Measurements from ENCODE around the gene AAMDC.
"Not testable (repeated sequence)": the region's sequence is repeated elsewhere in the genome, so short reads cannot be mapped to it uniquely, and the experiment has no call there.

Gene AAMDC

DNA sequence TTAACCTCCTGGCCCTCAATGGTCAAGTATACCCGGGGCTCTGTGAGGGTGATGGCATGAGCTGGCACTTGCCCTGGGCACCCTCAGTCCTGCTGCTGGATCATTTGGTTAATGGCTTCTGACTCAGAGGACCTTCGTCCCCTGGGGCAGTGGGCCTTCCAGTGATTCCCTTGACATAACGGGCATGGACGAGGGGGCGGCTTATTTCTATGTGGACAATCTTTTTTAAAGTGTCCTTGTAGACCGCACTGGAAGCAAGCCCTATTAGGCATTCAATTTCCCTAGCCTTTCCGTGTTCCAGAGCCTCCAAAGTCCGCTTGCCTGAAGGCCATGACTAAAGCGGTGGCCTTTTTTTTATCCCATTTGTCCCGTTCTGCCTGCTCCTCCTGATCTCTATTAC is 40.5 kb downstream of the AAMDC start:
- not testable (repeated sequence) for H3K27me3 ChIP-seq (ENCODE audit: control insufficient read depth, insufficient read depth, low read length); H3K9me3 ChIP-seq (ENCODE audit: control insufficient read depth, insufficient read depth, low read depth, low read length); H3K36me3 ChIP-seq (ENCODE audit: control insufficient read depth, insufficient read depth, low read length); H3K4me3 ChIP-seq (ENCODE audit: low read depth, low read length); H3K4me1 ChIP-seq (ENCODE audit: control insufficient read depth, insufficient read depth, low read length); H3K27ac ChIP-seq (ENCODE audit: low read depth, low read length); H3K9ac ChIP-seq (ENCODE audit: low read length)

DNA sequence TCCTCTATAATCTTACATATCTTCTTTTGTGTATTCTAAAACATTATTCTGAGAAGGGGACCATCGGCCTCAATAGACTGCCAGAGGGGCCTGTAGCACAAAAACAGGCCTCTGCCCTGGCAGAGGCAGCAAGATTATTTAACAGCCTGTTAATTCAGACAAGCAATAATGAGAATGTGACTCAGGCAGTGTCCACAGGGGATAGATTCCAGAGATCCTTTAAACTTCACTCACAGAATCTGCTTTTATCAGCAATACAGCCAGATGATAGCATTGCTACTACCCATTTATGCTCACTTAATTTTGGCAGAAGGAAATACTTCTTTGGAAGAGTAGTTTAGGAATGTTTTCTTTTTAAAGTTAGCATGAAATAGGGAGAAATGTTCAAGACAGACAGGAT is 44.9 kb downstream of the AAMDC start:
- Histone ChIP-seq H3K9ac (ENCODE audit: low read length) (no peak overlapping the region), H3K4me3 (ENCODE audit: low read depth, low read length) (no peak overlapping the region), H3K27me3 (ENCODE audit: control insufficient read depth, insufficient read depth, low read length) (no peaks in the 10 kb centered on the region), H3K36me3 (ENCODE audit: control insufficient read depth, insufficient read depth, low read length) (peaks cover 5% of the 10 kb centered on the region), H3K4me1 (ENCODE audit: control insufficient read depth, insufficient read depth, low read length) (no peaks in the 10 kb centered on the region), H3K9me3 (ENCODE audit: control insufficient read depth, insufficient read depth, low read depth, low read length) (no peaks in the 10 kb centered on the region), H3K27ac (ENCODE audit: low read depth, low read length) (no peak overlapping the region)

DNA sequence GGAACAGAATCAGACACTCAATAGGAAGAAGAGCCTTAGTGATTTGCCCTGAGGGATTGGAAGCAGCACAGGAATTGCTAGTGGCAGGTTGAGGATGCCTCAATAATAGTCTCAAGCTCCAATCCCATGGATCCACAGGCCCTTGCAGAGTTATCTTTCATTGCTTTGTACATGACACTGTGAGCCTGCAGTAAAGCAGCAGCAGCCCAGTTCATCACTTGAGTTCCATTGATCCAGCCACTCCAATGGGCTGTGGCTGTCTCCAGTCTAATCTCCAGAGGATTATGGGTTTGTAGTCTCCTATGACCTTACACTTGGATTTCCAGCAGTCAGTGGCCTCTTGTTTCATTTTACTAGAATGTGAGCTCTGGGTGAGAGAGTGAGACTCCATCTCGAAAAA is 45.4 kb downstream of the AAMDC start:
- Histone ChIP-seq H3K9ac (ENCODE audit: low read length) (no peak overlapping the region), H3K4me1 (ENCODE audit: control insufficient read depth, insufficient read depth, low read length) (no peaks in the 10 kb centered on the region), H3K9me3 (ENCODE audit: control insufficient read depth, insufficient read depth, low read depth, low read length) (no peaks in the 10 kb centered on the region), H3K36me3 (ENCODE audit: control insufficient read depth, insufficient read depth, low read length) (peaks cover 6% of the 10 kb centered on the region), H3K4me3 (ENCODE audit: low read depth, low read length) (no peak overlapping the region), H3K27ac (ENCODE audit: low read depth, low read length) (no peak overlapping the region), H3K27me3 (ENCODE audit: control insufficient read depth, insufficient read depth, low read length) (no peaks in the 10 kb centered on the region)

DNA sequence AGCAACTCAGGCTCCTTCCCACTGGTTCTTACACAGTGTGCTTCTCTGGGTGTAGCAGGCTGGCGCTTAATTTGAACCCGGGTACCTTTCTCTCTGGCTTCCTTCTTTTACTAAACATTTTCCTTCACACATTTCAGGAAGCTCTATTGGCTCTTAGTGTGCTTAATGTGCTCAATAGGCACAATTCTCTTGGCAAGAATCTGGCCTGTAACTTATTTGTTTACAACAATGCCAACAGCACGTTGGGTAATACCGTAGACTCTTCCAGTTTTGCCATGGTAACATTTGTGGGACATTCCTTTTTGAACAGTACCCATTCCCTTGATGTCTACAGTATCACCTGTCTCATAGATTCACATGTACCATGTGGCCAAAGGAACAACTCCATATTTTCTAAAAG is 47.8 kb downstream of the AAMDC start:
- Histone ChIP-seq H3K27ac (ENCODE audit: low read depth, low read length) (no peak overlapping the region), H3K9ac (ENCODE audit: low read length) (no peak overlapping the region), H3K4me1 (ENCODE audit: control insufficient read depth, insufficient read depth, low read length) (no peaks in the 10 kb centered on the region), H3K36me3 (ENCODE audit: control insufficient read depth, insufficient read depth, low read length) (peaks cover 16% of the 10 kb centered on the region), H3K9me3 (ENCODE audit: control insufficient read depth, insufficient read depth, low read depth, low read length) (no peaks in the 10 kb centered on the region), H3K27me3 (ENCODE audit: control insufficient read depth, insufficient read depth, low read length) (no peaks in the 10 kb centered on the region), H3K4me3 (ENCODE audit: low read depth, low read length) (no peak overlapping the region)

DNA sequence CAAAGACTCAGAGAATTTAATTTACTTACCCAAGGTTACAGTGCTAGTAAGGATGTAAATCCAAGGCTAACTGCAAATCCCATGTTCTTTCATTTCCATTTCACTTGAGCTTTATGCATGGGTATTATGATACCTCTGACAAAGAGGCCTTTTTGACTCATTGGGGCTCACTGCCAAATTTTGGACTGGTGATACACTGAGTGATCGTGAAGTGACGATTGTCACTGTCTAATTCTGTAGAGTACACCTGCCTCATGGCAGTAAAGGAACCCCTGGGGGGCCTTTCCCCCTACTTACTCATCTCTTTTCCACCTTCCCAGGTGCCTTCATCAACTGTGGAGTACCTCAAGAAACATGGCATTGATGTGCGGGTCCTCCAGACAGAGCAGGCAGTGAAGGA is 50.9 kb downstream of the AAMDC start:
- Histone ChIP-seq H3K9me3 (ENCODE audit: control insufficient read depth, insufficient read depth, low read depth, low read length) (no peaks in the 10 kb centered on the region), H3K27ac (ENCODE audit: low read depth, low read length) (no peak overlapping the region), H3K9ac (ENCODE audit: low read length) (no peak overlapping the region), H3K36me3 (ENCODE audit: control insufficient read depth, insufficient read depth, low read length) (peaks cover 18% of the 10 kb centered on the region), H3K4me3 (ENCODE audit: low read depth, low read length) (no peak overlapping the region), H3K4me1 (ENCODE audit: control insufficient read depth, insufficient read depth, low read length) (0 out of 2 replicates have a peak, but pooled peaks cover 5% of the 10 kb centered on the region), H3K27me3 (ENCODE audit: control insufficient read depth, insufficient read depth, low read length) (no peaks in the 10 kb centered on the region)

DNA sequence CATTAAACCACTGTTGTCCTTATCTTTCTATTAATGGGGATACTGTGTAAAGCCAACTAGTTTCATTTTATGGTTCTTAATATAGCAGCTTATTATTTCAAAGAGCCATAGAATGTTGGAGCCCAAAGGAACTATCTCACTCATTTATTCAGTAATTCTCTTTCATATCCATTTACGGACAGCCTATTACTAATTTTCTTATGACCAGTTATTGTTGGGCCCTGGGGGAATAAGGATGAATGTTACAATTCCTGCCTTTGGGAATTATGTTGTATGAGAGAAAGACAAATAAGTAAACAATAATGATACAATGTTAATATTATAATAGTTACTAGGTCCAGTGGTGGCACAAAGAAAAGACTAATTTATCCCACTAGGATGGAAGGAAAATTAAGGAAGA is 52.4 kb downstream of the AAMDC start:
- Histone ChIP-seq H3K36me3 (ENCODE audit: control insufficient read depth, insufficient read depth, low read length) (peaks cover 23% of the 10 kb centered on the region), H3K9me3 (ENCODE audit: control insufficient read depth, insufficient read depth, low read depth, low read length) (no peaks in the 10 kb centered on the region), H3K27ac (ENCODE audit: low read depth, low read length) (no peak overlapping the region), H3K9ac (ENCODE audit: low read length) (no peak overlapping the region), H3K27me3 (ENCODE audit: control insufficient read depth, insufficient read depth, low read length) (no peaks in the 10 kb centered on the region), H3K4me3 (ENCODE audit: low read depth, low read length) (no peak overlapping the region), H3K4me1 (ENCODE audit: control insufficient read depth, insufficient read depth, low read length) (0 out of 2 replicates have a peak, but pooled peaks cover 5% of the 10 kb centered on the region)

DNA sequence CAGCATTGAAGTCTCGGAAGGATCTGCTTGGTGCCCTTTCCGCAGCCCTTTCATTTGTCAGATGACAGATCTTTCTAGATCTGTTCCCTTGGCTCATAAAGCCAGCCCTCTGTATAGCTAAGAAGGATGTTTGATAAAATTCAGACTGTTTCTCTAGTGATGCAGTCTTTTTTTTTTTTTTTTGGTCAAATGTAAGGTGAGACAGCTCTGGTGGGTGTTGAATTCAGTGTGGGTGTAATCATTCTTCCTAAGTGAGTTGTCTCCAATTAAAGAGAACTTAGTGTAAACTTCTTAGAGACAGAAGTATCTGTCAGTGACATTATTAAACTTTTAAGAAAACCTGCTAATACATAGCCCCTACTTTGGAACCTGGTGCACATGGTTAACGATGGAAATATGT is 53.3 kb downstream of the AAMDC start:
- Histone ChIP-seq H3K27ac (ENCODE audit: low read depth, low read length) (no peak overlapping the region), H3K9me3 (ENCODE audit: control insufficient read depth, insufficient read depth, low read depth, low read length) (no peaks in the 10 kb centered on the region), H3K36me3 (ENCODE audit: control insufficient read depth, insufficient read depth, low read length) (peaks cover 32% of the 10 kb centered on the region), H3K4me1 (ENCODE audit: control insufficient read depth, insufficient read depth, low read length) (0 out of 2 replicates have a peak, but pooled peaks cover 5% of the 10 kb centered on the region), H3K27me3 (ENCODE audit: control insufficient read depth, insufficient read depth, low read length) (no peaks in the 10 kb centered on the region), H3K9ac (ENCODE audit: low read length) (no peak overlapping the region), H3K4me3 (ENCODE audit: low read depth, low read length) (no peak overlapping the region)

DNA sequence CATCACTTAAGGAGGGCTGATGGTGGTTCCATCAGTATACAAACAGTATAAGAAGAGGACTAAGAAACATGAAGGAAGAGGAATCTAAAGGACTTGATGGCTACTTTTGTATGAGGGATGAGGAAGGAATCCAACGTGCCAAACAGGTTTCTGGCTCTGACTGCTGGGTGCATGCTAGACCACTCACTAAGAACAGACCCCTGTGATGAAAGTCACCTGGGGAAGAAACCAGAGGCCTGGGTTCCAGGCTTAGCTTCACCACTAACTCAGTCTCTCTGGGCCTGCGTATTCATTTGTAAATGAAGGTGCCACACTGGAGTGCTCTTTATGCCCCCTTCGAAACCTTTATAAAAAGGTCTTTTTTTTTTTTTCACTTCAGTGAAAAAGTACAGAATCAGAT is 55.1 kb downstream of the AAMDC start:
- Histone ChIP-seq H3K4me1 (ENCODE audit: control insufficient read depth, insufficient read depth, low read length) (0 out of 2 replicates have a peak, but pooled peaks cover 5% of the 10 kb centered on the region), H3K9ac (ENCODE audit: low read length) (no peak overlapping the region), H3K27me3 (ENCODE audit: control insufficient read depth, insufficient read depth, low read length) (no peaks in the 10 kb centered on the region), H3K36me3 (ENCODE audit: control insufficient read depth, insufficient read depth, low read length) (peaks cover 37% of the 10 kb centered on the region), H3K4me3 (ENCODE audit: low read depth, low read length) (no peak overlapping the region), H3K9me3 (ENCODE audit: control insufficient read depth, insufficient read depth, low read depth, low read length) (no peaks in the 10 kb centered on the region), H3K27ac (ENCODE audit: low read depth, low read length) (no peak overlapping the region; the same call in 1 of the 2 replicates)

DNA sequence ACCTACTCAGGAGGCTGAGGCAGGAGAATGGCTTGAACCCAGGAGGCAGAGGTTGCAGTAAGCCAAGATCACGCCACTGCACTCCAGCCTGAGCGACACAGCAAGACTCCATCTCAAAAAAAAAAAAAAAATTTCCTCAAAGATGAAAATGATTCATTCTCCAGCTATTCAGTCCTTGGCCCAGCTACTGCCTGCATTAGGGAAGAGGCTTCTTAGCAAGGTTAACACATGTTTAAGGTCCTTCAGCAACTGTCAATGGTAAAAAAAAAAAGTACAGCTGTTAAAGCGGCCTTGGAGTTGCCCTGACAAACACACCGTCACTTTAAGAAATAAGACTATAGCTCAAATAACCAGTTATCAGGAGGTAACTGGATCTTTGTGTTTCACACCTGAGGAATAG is 57.3 kb downstream of the AAMDC start:
- H3K36me3 ChIP-seq (ENCODE audit: control insufficient read depth, insufficient read depth, low read length), result peaks cover 40% of the 10 kb centered on the region

DNA sequence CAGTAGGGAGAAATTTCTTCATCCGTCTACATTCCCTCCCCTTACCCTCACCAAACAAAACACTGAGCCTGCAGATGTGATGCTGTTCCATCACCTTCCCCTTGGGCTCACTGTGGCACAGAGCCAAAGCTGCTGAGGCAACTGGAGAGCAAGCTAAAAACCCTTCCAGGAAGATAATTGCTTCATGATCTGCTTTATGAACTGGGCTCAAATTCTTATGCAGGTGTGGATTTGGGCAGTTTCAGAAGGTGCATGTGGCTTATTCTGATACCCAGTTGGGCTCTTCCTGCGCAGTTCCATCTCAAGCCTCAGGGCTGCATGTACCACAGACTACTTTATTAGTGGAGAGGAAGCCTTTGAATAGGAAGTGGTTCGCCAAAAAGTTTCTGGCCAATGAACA is 58.3 kb downstream of the AAMDC start:
- Histone ChIP-seq H3K36me3 (ENCODE audit: control insufficient read depth, insufficient read depth, low read length) (peaks cover 42% of the 10 kb centered on the region), H3K9ac (ENCODE audit: low read length) (no peak overlapping the region), H3K27ac (ENCODE audit: low read depth, low read length) (no peak overlapping the region), H3K27me3 (ENCODE audit: control insufficient read depth, insufficient read depth, low read length) (no peaks in the 10 kb centered on the region), H3K4me3 (ENCODE audit: low read depth, low read length) (no peak overlapping the region), H3K9me3 (ENCODE audit: control insufficient read depth, insufficient read depth, low read depth, low read length) (no peaks in the 10 kb centered on the region), H3K4me1 (ENCODE audit: control insufficient read depth, insufficient read depth, low read length) (0 out of 2 replicates have a peak, but pooled peaks cover 5% of the 10 kb centered on the region)

More for the DNA sequence above, 57.3 kb downstream of the AAMDC start:
- H3K4me3 ChIP-seq (ENCODE audit: low read depth, low read length); H3K9me3 ChIP-seq (ENCODE audit: control insufficient read depth, insufficient read depth, low read depth, low read length); H3K9ac ChIP-seq (ENCODE audit: low read length); H3K4me1 ChIP-seq (ENCODE audit: control insufficient read depth, insufficient read depth, low read length); H3K27me3 ChIP-seq (ENCODE audit: control insufficient read depth, insufficient read depth, low read length); H3K27ac ChIP-seq (ENCODE audit: low read depth, low read length): not testable (repeated sequence)

DNA sequence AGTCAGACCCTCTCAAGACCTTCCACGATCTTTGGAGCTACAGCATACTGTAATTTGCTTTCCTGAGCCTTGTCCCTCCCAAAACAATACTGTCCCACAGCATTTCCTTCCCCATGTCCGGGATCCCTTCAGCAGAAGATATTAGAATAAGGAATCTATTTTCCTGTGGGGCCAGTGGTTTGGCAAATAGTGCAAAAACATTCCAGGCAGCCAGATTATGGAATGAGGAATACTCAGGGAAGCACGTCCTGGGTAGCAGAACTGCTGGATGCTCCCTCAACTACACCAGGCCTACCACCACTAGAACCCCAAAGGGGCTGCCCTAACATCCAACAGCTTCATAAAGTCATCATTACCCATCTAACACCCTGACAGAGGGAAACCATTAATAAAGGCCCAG is 61.5 kb downstream of the AAMDC start:
- Histone ChIP-seq H3K9me3 (ENCODE audit: control insufficient read depth, insufficient read depth, low read depth, low read length) (no peaks in the 10 kb centered on the region), H3K27ac (ENCODE audit: low read depth, low read length) (no peak overlapping the region), H3K36me3 (ENCODE audit: control insufficient read depth, insufficient read depth, low read length) (peaks cover 39% of the 10 kb centered on the region), H3K4me1 (ENCODE audit: control insufficient read depth, insufficient read depth, low read length) (no peaks in the 10 kb centered on the region), H3K9ac (ENCODE audit: low read length) (no peak overlapping the region), H3K4me3 (ENCODE audit: low read depth, low read length) (no peak overlapping the region), H3K27me3 (ENCODE audit: control insufficient read depth, insufficient read depth, low read length) (no peaks in the 10 kb centered on the region)

DNA sequence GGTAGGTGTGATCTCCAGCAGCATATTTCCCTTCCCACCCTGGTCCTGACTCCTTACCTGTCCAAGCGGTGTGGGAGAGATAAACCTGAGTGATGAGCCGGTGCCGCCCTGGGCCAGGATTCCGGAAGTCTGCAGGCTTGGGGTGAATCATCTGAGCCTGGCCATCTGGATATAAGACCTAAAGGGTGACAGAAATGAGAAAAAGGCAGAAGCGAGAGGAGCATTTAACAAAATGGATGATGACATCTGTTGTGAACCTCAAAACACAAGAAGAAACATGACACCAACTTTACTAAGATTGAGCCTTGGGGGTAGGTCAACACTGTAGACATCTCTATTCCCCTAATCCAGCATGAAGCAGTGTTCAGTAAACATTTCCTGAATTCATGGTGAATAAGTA is 62.8 kb downstream of the AAMDC start:
- H3K36me3 ChIP-seq (ENCODE audit: control insufficient read depth, insufficient read depth, low read length), result peaks cover 31% of the 10 kb centered on the region
- no peak overlapping the region for H3K27ac ChIP-seq (ENCODE audit: low read depth, low read length)

More for the DNA sequence above, 62.8 kb downstream of the AAMDC start:
- Histone ChIP-seq H3K4me1 (ENCODE audit: control insufficient read depth, insufficient read depth, low read length) (no peaks in the 10 kb centered on the region), H3K9me3 (ENCODE audit: control insufficient read depth, insufficient read depth, low read depth, low read length) (no peaks in the 10 kb centered on the region), H3K27me3 (ENCODE audit: control insufficient read depth, insufficient read depth, low read length) (no peaks in the 10 kb centered on the region), H3K4me3 (ENCODE audit: low read depth, low read length) (no peak overlapping the region), H3K9ac (ENCODE audit: low read length) (no peak overlapping the region)

Data from HUES6 (cell line).